Naive thymus-derived CD4-positive, alpha-beta T cell (primary cell): ENCODE measurements around the gene DLG2. TPM values are rescaled to one million over a fixed set of nuclear protein-coding genes. Genes with fewer than 3 reads are reported as not detected.

Experiments
- ATAC-seq: fragments of 150-1000 bp; cut with Tn5 transposase; 2 replicates; pipeline ENCODE4 v1.10.0; 2021; ENCODE audit warnings: mild to moderate bottlenecking, moderate library complexity
- CTCF ChIA-PET: fragments of 350-600 bp; sonication (Branson Sonifier 250); formaldehyde crosslinking; loops from one replicate; lab custom pipeline; 2021; ENCODE audit warnings: antibody characterized with exemption; lab: Charles Lee
- POLR2A ChIA-PET: fragments of 350-600 bp; sonication (Branson Sonifier 250); formaldehyde crosslinking; loops from one replicate; lab custom pipeline; 2021; ENCODE audit warnings: antibody characterized with exemption, inconsistent platforms; lab: Charles Lee
- DNase-seq, 9 donors: peaks; one replicate each; pipeline versions ENCODE4 v3.0.0 to v3.0.0-alpha.2; 2020 to 2022; ENCODE audit warnings: mixed read lengths in 1 of 9
- H3K27ac ChIP-seq: one replicate; pipeline ENCODE4 v1.7.0; 2013; ENCODE audit warnings: mild to moderate bottlenecking, low read depth, low read length, moderate library complexity
- H3K27me3 ChIP-seq, 2 donors: one replicate each; pipeline ENCODE4 v1.7.0; 2013; ENCODE audit warnings: low read length in 2 of 2, mild to moderate bottlenecking in 2 of 2, moderate library complexity in 2 of 2; ENCODE audit not compliant: control insufficient read depth in 2 of 2, insufficient read depth in 2 of 2
- H3K36me3 ChIP-seq, 3 experiments: 1 replicate in 2 of 3; 2 replicates in 1 of 3; pipeline ENCODE4 v1.7.0; 2013; ENCODE audit warnings: low read length in 3 of 3, mild to moderate bottlenecking in 3 of 3, moderate library complexity in 1 of 3; ENCODE audit not compliant: insufficient read depth in 3 of 3, control insufficient read depth in 2 of 3
- H3K4me1 ChIP-seq, 2 donors: one replicate each; pipeline ENCODE4 v1.7.0; 2013; ENCODE audit warnings: low read length in 2 of 2, mild to moderate bottlenecking in 2 of 2, moderate library complexity in 1 of 2; ENCODE audit not compliant: control insufficient read depth in 2 of 2, insufficient read depth in 2 of 2
- H3K4me3 ChIP-seq: 2 replicates; pipeline ENCODE4 v1.7.0; 2013; ENCODE audit warnings: mild to moderate bottlenecking, low read length
- H3K9me3 ChIP-seq, 3 experiments: 1 replicate in 2 of 3; 2 replicates in 1 of 3; pipeline ENCODE4 v1.7.0; 2013; ENCODE audit warnings: low read length in 3 of 3; ENCODE audit not compliant: control insufficient read depth in 2 of 3
- H3K27ac Mint-ChIP-seq, 9 donors: one replicate each; pipeline ENCODE4 v1.8.0; 2020 to 2022; ENCODE audit warnings: mixed read lengths in 9 of 9, mild to moderate bottlenecking in 8 of 9, moderate library complexity in 5 of 9, inconsistent platforms in 2 of 9
- H3K27me3 Mint-ChIP-seq, 5 donors: one replicate each; pipeline ENCODE4 v1.8.0; 2021 to 2022; ENCODE audit warnings: mixed read lengths in 5 of 5, mild to moderate bottlenecking in 1 of 5
- H3K36me3 Mint-ChIP-seq, 5 donors: one replicate each; pipeline ENCODE4 v1.8.0; 2020 to 2022; ENCODE audit warnings: mixed read lengths in 5 of 5, mild to moderate bottlenecking in 3 of 5, inconsistent platforms in 1 of 5
- H3K4me1 Mint-ChIP-seq, 7 donors: one replicate each; pipeline ENCODE4 v1.8.0; 2020 to 2022; ENCODE audit warnings: mixed read lengths in 7 of 7, mild to moderate bottlenecking in 3 of 7, inconsistent platforms in 1 of 7
- H3K4me3 Mint-ChIP-seq, 10 donors: one replicate each; pipeline ENCODE4 v1.8.0; 2020 to 2022; ENCODE audit warnings: mild to moderate bottlenecking in 10 of 10, mixed read lengths in 10 of 10, moderate library complexity in 6 of 10, inconsistent platforms in 2 of 10
- H3K9me3 Mint-ChIP-seq, 11 donors: one replicate each; pipeline ENCODE4 v1.8.0; 2020 to 2022; ENCODE audit warnings: mixed read lengths in 11 of 11, mild to moderate bottlenecking in 4 of 11, inconsistent platforms in 1 of 11, moderate library complexity in 1 of 11
- intact Hi-C, 2 donors: fragments of 100-400 bp; cut with micrococcal nuclease; formaldehyde crosslinking; loops; one replicate each; pipeline ENCODE4 v1.15.1; 2023
- polyA plus RNA-seq, 2 donors: library from polyadenylated mRNA; unstranded; fragments of 300-500 nt; fragmentation: Illumina TruSeq; gene quantifications; one replicate each; pipeline ENCODE4 v1.2.3, GENCODE V29; 2021
- total RNA-seq, 6 experiments: library from RNA in 5 of 6; stranded (reverse) in 5 of 6; gene quantifications; 1 replicate in 5 of 6; 2 replicates in 1 of 6; pipeline ENCODE4 v1.2.3 and lab custom pipeline; 2021 to 2026

DLG2 gene
- total and polyA plus RNA-seq, 7 experiments from 2014 or later = 0.64 to 6.1 (median 3.7) TPM

GRCh38 chr11:83546368-83546767 is 2080.8 kb downstream of the DLG2 start:
- no peak for ATAC-seq
- H3K9me3 Mint-ChIP-seq = peaks cover 0 to 6% (median 0%) of the 10 kb centered on the region in 11 donors
- no peaks in the 10 kb centered on the region for H3K36me3 ChIP-seq
- H3K4me1 Mint-ChIP-seq = no peaks in the 10 kb centered on the region
- H3K27ac Mint-ChIP-seq = no peak overlapping the region
- H3K27ac ChIP-seq = no peak overlapping the region
- ChIA-PET POLR2A (no interaction called here), CTCF (no interaction called here)
- H3K36me3 Mint-ChIP-seq = peaks cover 0 to 3% (median 0%) of the 10 kb centered on the region in 5 donors
- H3K4me3 ChIP-seq = no peak overlapping the region
- no peak for DNase-seq
- no peaks in the 10 kb centered on the region for H3K27me3 ChIP-seq
- H3K27me3 Mint-ChIP-seq = peaks cover 0 to 17% (median 11%) of the 10 kb centered on the region in 5 donors
- no peak overlapping the region for H3K4me3 Mint-ChIP-seq
- no peaks in the 10 kb centered on the region for H3K4me1 ChIP-seq
- H3K9me3 ChIP-seq = no peaks in the 10 kb centered on the region
- intact Hi-C loops = no loop called here

DNA sequence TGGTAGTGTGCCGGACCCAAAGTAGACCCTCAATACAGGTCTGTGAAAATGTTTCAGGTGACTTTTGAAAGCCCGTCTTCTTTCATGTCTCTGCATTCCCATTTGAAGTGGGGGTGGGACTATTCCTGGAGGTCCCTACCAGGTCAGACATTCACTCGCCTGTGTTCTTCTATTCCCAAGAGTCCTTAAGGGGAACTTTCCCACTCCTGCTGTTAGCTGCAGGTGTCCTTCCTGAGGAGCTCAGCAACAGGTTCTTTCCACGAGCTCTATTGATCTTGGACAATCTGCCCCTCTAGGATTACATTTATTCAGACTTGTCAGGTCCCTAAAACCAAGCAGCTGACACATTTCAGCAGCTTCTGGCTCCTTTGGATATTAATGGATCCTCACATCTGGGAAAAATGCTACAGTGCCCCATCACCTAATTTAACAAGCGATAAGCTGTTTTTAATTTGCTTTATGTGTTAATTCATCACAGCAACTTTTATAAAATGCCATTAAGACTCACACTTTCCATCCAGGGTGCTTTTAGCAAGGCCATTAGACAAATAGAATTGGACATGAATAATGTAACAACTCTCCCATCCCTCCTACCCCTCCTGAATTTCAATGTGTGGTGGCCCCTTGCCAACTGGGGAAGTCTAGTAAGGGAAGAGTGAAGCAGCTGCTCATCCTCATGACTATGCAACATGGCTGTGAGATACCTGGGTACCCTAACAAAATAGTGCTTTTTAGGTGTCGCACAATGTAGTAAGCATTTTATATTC is 2081.5 kb downstream of the DLG2 start:
- DNase-seq (no peak), ATAC-seq (no peak)
- no peak overlapping the region for H3K27ac Mint-ChIP-seq
- no peak overlapping the region for H3K4me3 Mint-ChIP-seq
- intact Hi-C loops = no loop called here
- peaks cover 0 to 3% (median 0%) of the 10 kb centered on the region in 5 donors for H3K36me3 Mint-ChIP-seq
- H3K4me1 Mint-ChIP-seq = no peaks in the 10 kb centered on the region
- H3K9me3 ChIP-seq = no peaks in the 10 kb centered on the region
- peaks cover 0 to 22% (median 11%) of the 10 kb centered on the region in 5 donors for H3K27me3 Mint-ChIP-seq
- ChIA-PET POLR2A (no interaction called here), CTCF (no interaction called here)
- no peak overlapping the region for H3K27ac ChIP-seq
- no peaks in the 10 kb centered on the region for H3K4me1 ChIP-seq
- H3K4me3 ChIP-seq = no peak overlapping the region
- H3K36me3 ChIP-seq = no peaks in the 10 kb centered on the region
- H3K27me3 ChIP-seq = no peaks in the 10 kb centered on the region
- H3K9me3 Mint-ChIP-seq = peaks cover 0 to 6% (median 0%) of the 10 kb centered on the region in 11 donors

- Mint-ChIP-seq H3K27me3 (peaks cover 0 to 22% (median 11%) of the 10 kb centered on the region in 5 donors), H3K27ac (no peak overlapping the region)
These were observed 2082.3 kb downstream of the DLG2 start for GRCh38 chr11:83544846-83545245.

DNA sequence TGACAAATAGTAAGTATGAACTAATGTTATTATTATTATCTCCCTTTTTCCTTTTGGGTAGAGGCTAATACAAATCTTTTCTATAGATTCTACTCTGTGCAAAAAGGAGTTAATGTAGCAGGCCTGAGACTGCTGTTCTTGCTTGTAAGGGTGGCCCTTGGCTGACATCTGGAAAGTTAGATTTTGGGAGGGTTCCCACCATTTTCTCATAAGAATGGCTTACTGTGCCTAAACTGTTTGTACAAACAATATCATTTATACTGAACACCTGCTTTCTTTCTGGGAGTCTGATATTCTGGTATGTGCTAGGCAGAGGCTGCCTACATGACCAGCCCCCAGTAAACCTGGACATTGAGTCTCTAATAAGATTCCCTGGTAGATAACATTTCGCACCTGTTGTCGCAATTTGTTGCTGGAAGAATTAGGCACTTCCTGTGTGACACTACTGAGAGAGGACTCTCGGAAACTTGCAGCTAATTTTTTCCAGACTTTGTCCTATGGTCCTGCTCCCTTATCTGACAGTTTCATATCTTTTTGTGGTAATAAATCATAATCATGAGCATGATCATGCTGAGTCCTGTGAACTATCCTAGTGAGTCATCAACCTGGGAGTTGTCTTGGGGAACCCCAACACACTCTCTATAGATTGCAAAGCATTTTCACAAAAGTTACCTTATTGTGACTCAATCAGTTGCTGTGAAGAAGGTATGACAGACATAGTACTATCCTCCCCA is 2083.3 kb downstream of the DLG2 start:
- Mint-ChIP-seq H3K36me3 (peaks cover 0 to 3% (median 0%) of the 10 kb centered on the region in 5 donors), H3K9me3 (peaks cover 0 to 6% (median 0%) of the 10 kb centered on the region in 11 donors), H3K27ac (no peak overlapping the region), H3K4me3 (no peak overlapping the region), H3K4me1 (no peaks in the 10 kb centered on the region), H3K27me3 (peaks cover under 1 to 20% (median 7%) of the 10 kb centered on the region in 5 donors)
- H3K9me3 ChIP-seq = no peaks in the 10 kb centered on the region
- no peak overlapping the region for H3K4me3 ChIP-seq
- ChIA-PET CTCF (no interaction called here), POLR2A (no interaction called here)
- H3K27ac ChIP-seq = no peak overlapping the region
- no peaks in the 10 kb centered on the region for H3K4me1 ChIP-seq
- H3K36me3 ChIP-seq = no peaks in the 10 kb centered on the region
- intact Hi-C loops = no loop called here
- no peak for ATAC-seq
- DNase-seq = no peak
- H3K27me3 ChIP-seq = no peaks in the 10 kb centered on the region

More at GRCh38 chr11:83544846-83545245, 2082.3 kb downstream of the DLG2 start:
- CTCF ChIA-PET = no interaction called here
- no peaks in the 10 kb centered on the region for H3K9me3 ChIP-seq
- POLR2A ChIA-PET = no interaction called here
- peaks cover 0 to 3% (median 0%) of the 10 kb centered on the region in 5 donors for H3K36me3 Mint-ChIP-seq
- no peaks in the 10 kb centered on the region for H3K4me1 ChIP-seq
- H3K4me1 Mint-ChIP-seq = no peaks in the 10 kb centered on the region
- H3K27me3 ChIP-seq = no peaks in the 10 kb centered on the region
- DNase-seq (no peak), ATAC-seq (no peak)
- no peaks in the 10 kb centered on the region for H3K36me3 ChIP-seq
- intact Hi-C loops = no loop called here
- no peak overlapping the region for H3K4me3 ChIP-seq
- no peak overlapping the region for H3K27ac ChIP-seq
- no peak overlapping the region for H3K4me3 Mint-ChIP-seq
- peaks cover 0 to 6% (median 0%) of the 10 kb centered on the region in 11 donors for H3K9me3 Mint-ChIP-seq

DNA sequence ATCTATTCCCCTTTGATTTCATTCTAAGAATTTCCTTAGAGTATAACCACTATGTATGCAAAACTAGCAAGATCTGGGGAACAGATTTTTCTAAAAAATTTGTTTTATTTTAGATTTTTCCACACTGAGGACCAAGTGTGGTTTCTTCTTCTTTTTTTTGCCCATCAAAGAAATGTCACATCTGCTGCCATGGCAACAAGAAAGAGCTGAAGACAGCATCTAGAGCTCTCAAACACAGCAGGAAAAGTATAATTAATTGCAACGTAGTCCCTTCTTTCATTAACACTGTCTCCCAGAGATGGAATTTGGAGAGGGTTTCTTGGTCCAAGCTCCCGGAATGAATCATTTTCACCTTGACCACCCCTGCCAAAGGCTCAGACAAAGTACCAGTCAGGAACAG is 2084.3 kb downstream of the DLG2 start:
- ChIA-PET CTCF (no interaction called here), POLR2A (no interaction called here)
- Histone ChIP-seq H3K4me1 (no peaks in the 10 kb centered on the region), H3K27ac (no peak overlapping the region), H3K27me3 (no peaks in the 10 kb centered on the region), H3K9me3 (no peaks in the 10 kb centered on the region), H3K4me3 (no peak overlapping the region), H3K36me3 (no peaks in the 10 kb centered on the region)
- Mint-ChIP-seq H3K4me1 (no peaks in the 10 kb centered on the region), H3K36me3 (peaks cover 0 to 2% (median 0%) of the 10 kb centered on the region in 5 donors), H3K27me3 (peaks cover 5 to 16% (median 7%) of the 10 kb centered on the region in 5 donors), H3K27ac (no peak overlapping the region), H3K9me3 (peaks cover 0 to 5% (median 0%) of the 10 kb centered on the region in 11 donors), H3K4me3 (no peak overlapping the region)
- intact Hi-C loops = no loop called here
- ATAC-seq = no peak
- no peak for DNase-seq

- Histone ChIP-seq H3K27me3 (no peaks in the 10 kb centered on the region), H3K27ac (no peak overlapping the region), H3K36me3 (no peaks in the 10 kb centered on the region), H3K4me3 (no peak overlapping the region), H3K4me1 (no peaks in the 10 kb centered on the region), H3K9me3 (no peaks in the 10 kb centered on the region)
- ATAC-seq = no peak
- Mint-ChIP-seq H3K4me3 (no peak overlapping the region), H3K9me3 (peaks cover 0 to 4% (median 0%) of the 10 kb centered on the region in 11 donors), H3K4me1 (no peaks in the 10 kb centered on the region), H3K36me3 (no peaks in the 10 kb centered on the region), H3K27me3 (peaks cover 5 to 14% (median 9%) of the 10 kb centered on the region in 5 donors), H3K27ac (no peak overlapping the region)
- ChIA-PET CTCF (no interaction called here), POLR2A (no interaction called here)
- intact Hi-C loops = no loop called here
- no peak for DNase-seq
These were observed 2086.4 kb downstream of the DLG2 start for GRCh38 chr11:83540728-83541127.
